NCI-H2227 treated with DMSO at 0.1 percent for 48 hours (cell line): ENCODE results near the gene AKAP8.
"Not testable (repeated sequence)": the region's sequence is repeated elsewhere in the genome, so short reads cannot be mapped to it uniquely, and the experiment has no call there.

Experiments used
- DNase-seq: peaks from one replicate; lab custom pipeline; 2025; lab: John Stamatoyannopoulos, UW

The AKAP8 gene

GRCh38 chr19:15379083-15379998 is at the start of gene AKAP8:
Gene AKAP8, minus strand, starts transcription at chr19:15379787. Its CDS starts 56 bp downstream, at chr19:15379731.
- DNase-seq: peak; percentile 92

- DNase-seq: no peak
Measured at GRCh38 chr19:15427991-15428471, 48.4 kb upstream of the AKAP8 start.

GRCh38 chr19:15427350-15427700 is 47.7 kb upstream of the AKAP8 start:
- DNase-seq: no peak

GRCh38 chr19:15426485-15427349 is 47.1 kb upstream of the AKAP8 start:
- DNase-seq: no peak

GRCh38 chr19:15425321-15425950 is 45.8 kb upstream of the AKAP8 start:
- no peak for DNase-seq

GRCh38 chr19:15424692-15425272 is 45.2 kb upstream of the AKAP8 start:
- DNase-seq: no peak

GRCh38 chr19:15424121-15424520 is 44.5 kb upstream of the AKAP8 start:
- DNase-seq: no peak

- no peak for DNase-seq
Measured at GRCh38 chr19:15423130-15423529, 43.5 kb upstream of the AKAP8 start.

- no peak for DNase-seq
Measured at GRCh38 chr19:15422296-15423075, 42.9 kb upstream of the AKAP8 start.

GRCh38 chr19:15421721-15422260 is 42.2 kb upstream of the AKAP8 start:
- DNase-seq: no peak

GRCh38 chr19:15421136-15421695 is 41.6 kb upstream of the AKAP8 start:
- no peak for DNase-seq

- DNase-seq: no peak
Measured at GRCh38 chr19:15419413-15420025, 39.9 kb upstream of the AKAP8 start.

- DNase-seq: peak; percentile 99
Measured at GRCh38 chr19:15418579-15419412, 39.2 kb upstream of the AKAP8 start, which contains the start of gene AKAP8L. Gene AKAP8L, minus strand, starts transcription at chr19:15418988. Its CDS starts 65 bp downstream, at chr19:15418923.

GRCh38 chr19:15418231-15418578 is 38.6 kb upstream of the AKAP8 start:
- no peak for DNase-seq

- DNase-seq: no peak
Measured at GRCh38 chr19:15417699-15418098, 38.1 kb upstream of the AKAP8 start.

GRCh38 chr19:15412832-15413231 is 33.2 kb upstream of the AKAP8 start:
- DNase-seq: peak; percentile 12

- not testable (repeated sequence) for DNase-seq
Measured at GRCh38 chr19:15411351-15411750, 31.8 kb upstream of the AKAP8 start.

GRCh38 chr19:15404780-15405211 is 25.2 kb upstream of the AKAP8 start:
- no peak for DNase-seq
